ENCODE data around the gene ADAM23.
"Not testable (repeated sequence)": the region's sequence is repeated elsewhere in the genome, so short reads cannot be mapped to it uniquely, and the experiment has no call there.

Gene ADAM23, protein sequence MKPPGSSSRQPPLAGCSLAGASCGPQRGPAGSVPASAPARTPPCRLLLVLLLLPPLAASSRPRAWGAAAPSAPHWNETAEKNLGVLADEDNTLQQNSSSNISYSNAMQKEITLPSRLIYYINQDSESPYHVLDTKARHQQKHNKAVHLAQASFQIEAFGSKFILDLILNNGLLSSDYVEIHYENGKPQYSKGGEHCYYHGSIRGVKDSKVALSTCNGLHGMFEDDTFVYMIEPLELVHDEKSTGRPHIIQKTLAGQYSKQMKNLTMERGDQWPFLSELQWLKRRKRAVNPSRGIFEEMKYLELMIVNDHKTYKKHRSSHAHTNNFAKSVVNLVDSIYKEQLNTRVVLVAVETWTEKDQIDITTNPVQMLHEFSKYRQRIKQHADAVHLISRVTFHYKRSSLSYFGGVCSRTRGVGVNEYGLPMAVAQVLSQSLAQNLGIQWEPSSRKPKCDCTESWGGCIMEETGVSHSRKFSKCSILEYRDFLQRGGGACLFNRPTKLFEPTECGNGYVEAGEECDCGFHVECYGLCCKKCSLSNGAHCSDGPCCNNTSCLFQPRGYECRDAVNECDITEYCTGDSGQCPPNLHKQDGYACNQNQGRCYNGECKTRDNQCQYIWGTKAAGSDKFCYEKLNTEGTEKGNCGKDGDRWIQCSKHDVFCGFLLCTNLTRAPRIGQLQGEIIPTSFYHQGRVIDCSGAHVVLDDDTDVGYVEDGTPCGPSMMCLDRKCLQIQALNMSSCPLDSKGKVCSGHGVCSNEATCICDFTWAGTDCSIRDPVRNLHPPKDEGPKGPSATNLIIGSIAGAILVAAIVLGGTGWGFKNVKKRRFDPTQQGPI

DNA sequence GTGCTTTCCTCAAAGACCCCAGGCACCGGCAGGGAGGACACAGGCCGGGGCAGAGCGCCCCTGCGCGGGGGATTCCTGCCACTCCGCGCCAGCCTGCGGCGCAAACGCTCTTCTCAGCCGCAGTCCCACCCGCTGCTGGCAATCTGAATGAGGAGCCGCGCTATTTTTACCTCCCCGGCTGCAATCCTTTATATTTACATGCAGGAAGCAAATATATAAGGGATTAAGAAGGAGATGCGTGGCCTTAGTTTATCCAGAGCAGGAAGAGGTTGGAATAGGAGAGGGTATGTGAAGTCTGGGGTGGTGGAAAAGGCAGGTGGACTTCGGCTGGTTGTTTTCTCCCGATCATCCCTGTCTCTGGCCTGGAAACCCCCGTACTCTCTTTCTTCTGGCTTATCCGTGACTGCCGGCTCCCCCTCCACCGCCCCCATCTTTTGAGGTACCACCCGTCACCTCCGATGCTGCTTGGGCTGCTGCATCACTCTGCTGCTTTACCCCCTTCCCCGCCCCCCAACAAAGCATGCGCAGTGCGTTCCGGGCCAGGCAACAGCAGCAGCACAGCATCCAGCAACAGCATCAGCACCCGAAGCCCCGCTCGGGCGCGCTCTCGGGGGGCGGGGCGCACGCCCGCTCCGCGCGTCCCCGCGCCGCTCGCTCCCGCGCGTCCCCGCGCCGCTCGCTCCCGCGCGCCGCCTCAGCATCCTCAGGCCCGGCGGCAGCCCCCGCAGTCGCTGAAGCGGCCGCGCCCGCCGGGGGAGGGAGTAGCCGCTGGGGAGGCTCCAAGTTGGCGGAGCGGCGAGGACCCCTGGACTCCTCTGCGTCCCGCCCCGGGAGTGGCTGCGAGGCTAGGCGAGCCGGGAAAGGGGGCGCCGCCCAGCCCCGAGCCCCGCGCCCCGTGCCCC, at the start of gene ADAM23:
Gene ADAM23, plus strand, starts transcription at position 700 of the 902 bp plus-strand sequence. CDS start 335 bp downstream, outside the sequence.
- DNase-seq (ENCODE audit: low spot score in 2 of 2): peak; percentile 56 to 77
- Histone ChIP-seq H3K27me3 (ENCODE audit: low read depth) (peaks cover 12% of the 10 kb centered on the region), H3K4me1 (peaks cover 27% of the 10 kb centered on the region), H3K9me3 (no peaks in the 10 kb centered on the region), H3K36me3 (replicated peaks) (no peaks in the 10 kb centered on the region), H3K4me3 (peak within 1 kb of the TSS; percentile 57)
- in situ Hi-C loops (cut with MboI; ENCODE audit: low sequenced_read_pairs): no loop called here

DNA sequence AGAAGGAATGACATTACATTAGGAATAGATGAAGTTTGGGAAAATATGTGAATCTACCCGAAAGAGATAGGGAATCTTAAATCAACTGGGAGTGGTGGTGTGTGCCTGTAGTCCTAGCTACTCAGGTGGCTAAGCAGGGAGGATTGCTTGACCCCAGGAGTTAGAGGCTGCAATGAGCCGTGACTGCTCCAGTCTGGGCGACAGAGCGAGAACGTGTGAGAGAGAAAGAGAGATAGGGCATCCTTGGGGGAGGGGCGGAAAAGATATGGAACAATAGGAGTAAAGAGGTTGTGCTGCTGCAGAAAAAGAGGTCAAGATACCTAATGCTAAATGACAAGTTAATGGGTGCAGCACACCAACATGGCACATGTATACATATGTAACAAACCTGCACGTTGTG, 47.1 kb upstream of the ADAM23 start:
- Histone ChIP-seq H3K27me3 (ENCODE audit: low read depth) (no peaks in the 10 kb centered on the region), H3K9me3 (no peaks in the 10 kb centered on the region), H3K36me3 (replicated peaks) (no peaks in the 10 kb centered on the region), H3K4me1 (no peaks in the 10 kb centered on the region), H3K4me3 (no peak overlapping the region)
- DNase-seq (ENCODE audit: low spot score in 2 of 2): no peak
- in situ Hi-C loops (cut with MboI; ENCODE audit: low sequenced_read_pairs): loop anchor here (25.0 kb wide), 1 partner anchor 291 kb away; no protein-coding TSS in a partner anchor

DNA sequence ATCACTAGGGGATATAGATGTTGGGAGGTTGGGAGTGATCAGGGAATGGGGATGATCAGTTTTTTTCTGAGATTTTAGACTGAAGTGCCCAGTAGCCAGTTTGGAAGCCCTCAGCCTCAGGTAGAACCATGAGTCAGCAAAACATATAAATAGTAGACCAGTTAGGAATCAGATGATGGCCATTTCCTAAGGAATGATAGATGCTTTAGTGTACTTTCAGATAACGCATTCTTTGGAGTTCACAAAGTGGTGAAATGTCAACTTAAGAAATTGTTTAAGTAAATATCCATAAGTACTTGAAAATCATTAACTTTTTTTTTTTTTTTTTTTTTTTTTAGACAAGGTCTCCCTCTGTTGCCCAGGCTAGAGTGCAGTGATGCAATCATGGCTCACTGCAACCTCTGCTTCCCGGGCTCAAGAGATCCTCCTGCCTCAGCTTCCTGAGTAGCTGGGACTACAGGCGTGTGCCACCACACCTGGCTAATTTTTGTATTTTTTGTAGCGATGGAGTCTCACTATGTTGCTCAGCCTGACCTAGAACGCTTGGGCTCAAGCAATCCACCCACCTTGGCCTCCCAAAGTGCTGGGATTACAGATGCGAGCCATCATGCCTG, 40.3 kb upstream of the ADAM23 start:
- in situ Hi-C loops (cut with MboI; ENCODE audit: low sequenced_read_pairs); H3K36me3 ChIP-seq (replicated peaks); DNase-seq (ENCODE audit: low spot score in 2 of 2); H3K4me3 ChIP-seq; H3K27me3 ChIP-seq (ENCODE audit: low read depth); H3K9me3 ChIP-seq; H3K4me1 ChIP-seq: not testable (repeated sequence)

DNA sequence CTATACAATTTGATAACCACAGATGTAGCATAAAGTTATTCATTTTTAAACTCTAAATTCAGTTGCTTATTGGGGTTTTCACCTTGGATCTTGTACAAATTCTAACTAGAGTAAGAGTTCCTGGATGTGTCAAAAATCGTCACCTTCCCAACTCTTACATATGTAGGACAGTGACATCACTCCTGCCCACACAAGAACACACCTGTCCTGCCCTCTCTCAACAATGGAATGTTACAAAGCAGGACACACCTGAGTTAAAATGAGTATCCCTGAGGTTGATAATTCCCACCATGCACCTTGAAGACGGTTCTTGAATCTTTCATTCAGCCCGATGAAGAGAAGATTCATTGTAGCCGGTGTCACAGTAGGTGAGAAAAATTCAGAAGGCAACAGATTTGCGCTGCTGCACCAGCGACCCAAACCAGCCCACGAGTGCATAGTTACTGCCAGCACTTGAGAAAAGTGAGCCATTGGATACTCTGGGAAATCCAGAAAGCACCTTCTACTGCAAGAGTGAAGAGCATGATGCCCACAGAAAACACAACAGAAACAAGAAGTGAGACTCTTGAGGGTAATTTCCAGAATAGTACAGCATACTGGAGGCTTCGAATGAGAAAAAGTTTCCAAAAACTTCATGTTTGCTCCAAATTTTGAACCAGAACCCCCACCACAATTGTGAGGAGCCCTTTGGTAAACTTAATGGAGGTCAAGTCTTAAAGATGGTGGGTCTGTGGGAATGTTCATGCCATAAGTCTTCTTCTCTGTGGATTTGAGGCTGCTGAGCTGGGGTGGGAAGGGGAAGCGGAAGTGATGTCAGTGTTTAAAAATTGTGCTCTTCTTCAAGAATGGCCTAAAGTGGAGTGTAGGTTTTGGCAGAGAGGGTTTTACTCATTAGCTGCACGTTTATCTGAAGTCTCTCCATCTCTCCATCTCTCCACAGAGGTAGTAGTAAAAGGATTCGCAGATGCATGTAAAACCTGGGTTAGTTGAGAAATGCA, 34.7 kb upstream of the ADAM23 start:
- no peak for DNase-seq (ENCODE audit: low spot score in 2 of 2)
- no peaks in the 10 kb centered on the region for H3K36me3 ChIP-seq (replicated peaks)
- in situ Hi-C loops (cut with MboI; ENCODE audit: low sequenced_read_pairs): no loop called here

DNA sequence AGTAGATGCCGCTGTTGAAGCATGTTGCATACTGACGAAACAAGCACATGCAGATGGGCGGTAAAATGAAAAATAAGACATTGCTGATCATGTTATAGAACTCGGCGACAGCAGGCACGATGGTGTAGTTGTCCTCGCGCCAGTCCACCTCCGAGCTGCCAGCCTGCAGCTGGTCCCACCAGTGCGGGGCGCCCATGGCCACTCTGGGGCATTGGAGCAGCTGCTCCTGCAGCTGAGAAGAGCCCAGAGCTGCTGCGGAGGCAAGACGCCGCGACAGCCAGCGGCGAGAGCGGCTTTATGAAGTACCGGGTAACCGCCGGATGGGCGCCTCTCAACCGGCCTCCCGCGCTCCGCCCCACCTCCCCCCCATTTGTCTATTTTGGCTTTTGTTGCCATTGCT, 32.6 kb upstream of the ADAM23 start:
- no peak for DNase-seq (ENCODE audit: low spot score in 2 of 2)
- no peaks in the 10 kb centered on the region; the same call in 1 of the 2 replicates for H3K27me3 ChIP-seq (ENCODE audit: low read depth)
- H3K4me1 ChIP-seq: no peaks in the 10 kb centered on the region
- in situ Hi-C loops (cut with MboI; ENCODE audit: low sequenced_read_pairs): no loop called here
- no peaks in the 10 kb centered on the region for H3K36me3 ChIP-seq (replicated peaks)
- H3K9me3 ChIP-seq: no peaks in the 10 kb centered on the region
- no peak overlapping the region for H3K4me3 ChIP-seq

More for the DNA sequence above, 34.7 kb upstream of the ADAM23 start:
- no peaks in the 10 kb centered on the region for H3K4me1 ChIP-seq
- no peaks in the 10 kb centered on the region for H3K9me3 ChIP-seq
- H3K27me3 ChIP-seq (ENCODE audit: low read depth): peaks cover 2% of the 10 kb centered on the region; the same call in 1 of the 2 replicates
- no peak overlapping the region for H3K4me3 ChIP-seq

DNA sequence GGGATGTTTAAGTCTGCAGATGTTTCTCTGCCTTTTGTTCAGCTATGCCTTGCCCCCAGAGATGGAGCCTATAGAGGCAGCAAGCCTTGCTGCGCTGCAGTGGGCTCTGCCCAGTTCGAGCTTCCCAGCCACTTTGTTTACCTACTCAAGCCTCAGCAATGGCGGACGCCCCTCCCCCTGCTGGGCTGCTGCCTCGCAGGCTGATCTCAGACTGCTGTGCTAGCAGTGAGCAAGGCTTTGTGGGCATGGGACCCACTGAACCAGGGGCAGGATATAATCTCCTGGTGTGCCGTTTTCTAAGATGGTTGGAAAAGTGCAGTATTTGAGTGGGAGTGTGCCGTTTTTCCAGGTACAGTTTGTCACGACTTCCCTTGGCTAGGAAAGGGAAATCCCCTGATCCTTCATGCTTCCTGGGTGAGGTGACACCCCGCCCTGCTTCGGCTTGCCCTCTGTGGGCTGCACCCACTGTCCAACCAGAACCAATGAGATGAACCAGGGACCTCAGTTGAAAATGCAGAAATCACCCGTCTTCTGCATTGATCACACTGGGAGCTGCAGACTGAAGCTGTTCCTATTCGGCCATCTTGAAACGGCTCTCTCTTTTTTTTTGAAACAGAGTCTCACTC, 27.6 kb upstream of the ADAM23 start:
- DNase-seq (ENCODE audit: low spot score in 2 of 2): no peak
- Histone ChIP-seq H3K9me3 (no peaks in the 10 kb centered on the region), H3K4me3 (no peak overlapping the region), H3K4me1 (no peaks in the 10 kb centered on the region), H3K27me3 (ENCODE audit: low read depth) (no peaks in the 10 kb centered on the region; the same call in 1 of the 2 replicates), H3K36me3 (replicated peaks) (no peaks in the 10 kb centered on the region)
- in situ Hi-C loops (cut with MboI; ENCODE audit: low sequenced_read_pairs): no loop called here

DNA sequence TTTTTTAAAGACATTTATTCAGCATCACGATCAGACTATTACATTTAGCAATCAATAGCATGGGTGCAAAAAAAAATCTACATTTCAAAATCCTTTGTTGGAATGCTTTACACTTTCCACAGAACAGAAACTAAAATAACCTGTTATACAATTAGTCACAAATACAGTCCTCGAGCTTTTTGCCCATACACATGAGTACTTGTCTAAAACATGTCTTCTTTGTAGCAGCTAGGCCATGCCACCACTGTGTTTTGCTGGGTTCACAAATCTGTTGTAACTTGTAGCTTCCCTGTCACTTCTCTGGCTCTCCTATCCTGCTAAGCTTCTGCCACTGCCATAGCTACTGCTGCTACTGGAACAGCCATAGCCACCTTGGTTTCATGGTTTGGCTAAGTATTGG, 24.4 kb upstream of the ADAM23 start:
- H3K4me1 ChIP-seq: no peaks in the 10 kb centered on the region
- no peak for DNase-seq (ENCODE audit: low spot score in 2 of 2)
- no peak overlapping the region for H3K4me3 ChIP-seq
- no peaks in the 10 kb centered on the region for H3K9me3 ChIP-seq
- no peaks in the 10 kb centered on the region for H3K36me3 ChIP-seq (replicated peaks)
- no peaks in the 10 kb centered on the region; the same call in 1 of the 2 replicates for H3K27me3 ChIP-seq (ENCODE audit: low read depth)
- in situ Hi-C loops (cut with MboI; ENCODE audit: low sequenced_read_pairs): no loop called here

DNA sequence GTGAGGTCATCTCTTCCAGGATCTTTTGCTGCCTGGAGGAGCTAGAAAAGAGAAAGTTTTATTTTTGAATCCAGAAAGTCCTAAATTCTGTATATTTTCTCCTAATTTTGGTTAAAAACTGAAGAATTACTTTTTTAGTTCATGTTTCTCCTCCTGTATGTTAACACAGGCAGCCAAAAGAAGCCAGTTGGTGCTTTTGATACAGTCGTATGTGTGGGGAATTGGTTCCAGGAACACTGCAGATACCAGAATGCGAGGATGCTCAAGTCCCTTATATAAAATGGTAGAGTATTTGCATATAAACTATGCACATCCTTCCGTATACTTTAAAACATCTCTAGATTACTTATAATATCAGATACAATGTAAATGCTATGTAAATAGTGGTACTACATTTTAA, 22.6 kb upstream of the ADAM23 start:
- no peaks in the 10 kb centered on the region for H3K27me3 ChIP-seq (ENCODE audit: low read depth)

DNA sequence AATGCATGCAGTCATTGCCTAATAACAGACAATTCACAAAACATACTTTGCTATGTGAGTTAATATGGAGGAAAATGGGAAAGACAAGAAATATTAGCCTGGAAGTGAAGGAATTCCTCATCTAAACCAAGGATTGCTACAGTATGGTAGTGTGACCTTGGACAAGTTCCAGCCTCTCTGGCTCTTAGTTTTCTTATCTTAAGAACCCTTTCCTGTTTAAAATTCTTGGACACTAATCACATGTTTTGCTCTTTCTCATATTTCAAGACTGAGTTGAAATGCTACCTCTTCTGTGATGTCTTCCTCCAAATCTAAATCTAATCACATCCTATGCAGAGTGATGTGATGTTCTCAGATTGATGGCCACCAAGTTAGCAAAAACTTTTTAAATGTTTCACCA, 20.8 kb upstream of the ADAM23 start:
- no peak for DNase-seq (ENCODE audit: low spot score in 2 of 2)
- Histone ChIP-seq H3K9me3 (no peaks in the 10 kb centered on the region), H3K36me3 (replicated peaks) (no peaks in the 10 kb centered on the region), H3K4me1 (no peaks in the 10 kb centered on the region), H3K27me3 (ENCODE audit: low read depth) (no peaks in the 10 kb centered on the region), H3K4me3 (no peak overlapping the region)
- in situ Hi-C loops (cut with MboI; ENCODE audit: low sequenced_read_pairs): no loop called here

More for the DNA sequence above, 22.6 kb upstream of the ADAM23 start:
- Histone ChIP-seq H3K4me1 (no peaks in the 10 kb centered on the region), H3K9me3 (no peaks in the 10 kb centered on the region), H3K36me3 (replicated peaks) (no peaks in the 10 kb centered on the region), H3K4me3 (no peak overlapping the region)
- in situ Hi-C loops (cut with MboI; ENCODE audit: low sequenced_read_pairs): no loop called here
- no peak for DNase-seq (ENCODE audit: low spot score in 2 of 2)

DNA sequence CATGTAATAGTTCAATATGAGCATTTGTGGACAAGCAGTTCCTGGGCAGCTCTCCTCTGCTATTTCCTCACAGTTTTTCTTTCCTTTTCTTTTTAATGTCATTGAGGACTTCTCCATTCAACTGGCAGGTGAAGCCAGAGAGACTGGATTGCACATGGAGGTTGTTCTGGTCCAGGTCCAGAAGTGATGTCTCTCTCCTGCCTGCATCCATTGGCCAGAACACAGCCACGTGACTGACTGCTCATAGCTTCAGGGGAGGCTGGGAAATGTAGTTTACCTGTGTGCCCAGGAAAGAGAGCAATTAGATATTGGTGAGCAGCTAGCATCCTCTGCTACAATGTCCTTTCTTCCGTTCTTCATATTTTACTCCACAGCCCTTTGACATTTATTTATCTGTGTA, 20.2 kb upstream of the ADAM23 start:
- Histone ChIP-seq H3K36me3 (replicated peaks) (no peaks in the 10 kb centered on the region), H3K27me3 (ENCODE audit: low read depth) (no peaks in the 10 kb centered on the region), H3K9me3 (no peaks in the 10 kb centered on the region), H3K4me1 (no peaks in the 10 kb centered on the region), H3K4me3 (no peak overlapping the region)
- DNase-seq (ENCODE audit: low spot score in 2 of 2): peak in 1 of 2 experiments; percentile 16
- in situ Hi-C loops (cut with MboI; ENCODE audit: low sequenced_read_pairs): no loop called here

DNA sequence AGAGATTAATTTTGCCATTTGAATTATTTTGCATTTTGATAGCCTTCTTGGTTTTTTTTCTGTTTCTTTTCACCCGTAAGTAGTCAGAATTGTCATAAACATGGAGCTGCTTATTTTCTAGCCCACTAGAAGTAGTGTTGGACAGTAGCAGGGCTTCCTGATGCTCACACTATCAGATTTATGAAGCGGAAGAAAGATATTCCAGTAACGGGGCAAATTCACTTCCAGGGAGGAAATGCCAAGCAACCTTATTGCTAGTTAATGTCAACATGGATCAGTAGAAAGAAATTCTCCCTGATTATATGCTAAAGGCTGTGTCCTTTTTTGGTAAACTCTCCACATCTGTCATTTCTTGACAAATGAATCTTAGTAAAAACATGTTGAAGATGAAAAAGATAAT, 19.2 kb upstream of the ADAM23 start:
- DNase-seq (ENCODE audit: low spot score in 2 of 2): no peak
- in situ Hi-C loops (cut with MboI; ENCODE audit: low sequenced_read_pairs): no loop called here
- no peaks in the 10 kb centered on the region for H3K27me3 ChIP-seq (ENCODE audit: low read depth)
- H3K4me1 ChIP-seq: no peaks in the 10 kb centered on the region
- H3K36me3 ChIP-seq (replicated peaks): no peaks in the 10 kb centered on the region
- no peak overlapping the region for H3K4me3 ChIP-seq
- H3K9me3 ChIP-seq: no peaks in the 10 kb centered on the region

DNA sequence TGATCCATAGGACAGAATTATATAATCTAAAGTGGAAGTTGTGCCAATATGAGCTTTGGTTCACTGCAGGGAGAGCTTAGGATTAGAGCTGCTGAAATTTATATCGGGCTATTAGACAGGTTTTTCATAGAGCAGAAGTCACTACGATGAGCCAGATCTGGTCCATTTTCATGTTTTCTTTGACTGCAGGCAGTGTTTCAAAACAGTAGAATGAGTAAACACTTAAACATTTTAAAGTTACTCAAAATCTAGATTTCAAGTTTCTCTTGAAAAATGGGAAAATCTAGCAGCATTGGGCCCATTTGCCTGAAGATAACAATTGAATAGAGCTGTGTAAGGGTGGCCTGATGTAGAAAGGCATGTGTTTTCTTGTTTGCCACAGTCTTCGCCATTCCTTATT, 14.5 kb upstream of the ADAM23 start:
- Histone ChIP-seq H3K9me3 (no peaks in the 10 kb centered on the region), H3K27me3 (ENCODE audit: low read depth) (no peaks in the 10 kb centered on the region), H3K36me3 (replicated peaks) (no peaks in the 10 kb centered on the region), H3K4me1 (peaks cover 8% of the 10 kb centered on the region), H3K4me3 (no peak overlapping the region)
- DNase-seq (ENCODE audit: low spot score in 2 of 2): no peak
- in situ Hi-C loops (cut with MboI; ENCODE audit: low sequenced_read_pairs): no loop called here
